ENCODE results near the gene NPHP4. TPM values are rescaled to one million over a fixed set of nuclear protein-coding genes. Genes with fewer than 3 reads are reported as not detected.

NPHP4 gene
- total RNA-seq, 1 donor, result 6.5 TPM

DNA sequence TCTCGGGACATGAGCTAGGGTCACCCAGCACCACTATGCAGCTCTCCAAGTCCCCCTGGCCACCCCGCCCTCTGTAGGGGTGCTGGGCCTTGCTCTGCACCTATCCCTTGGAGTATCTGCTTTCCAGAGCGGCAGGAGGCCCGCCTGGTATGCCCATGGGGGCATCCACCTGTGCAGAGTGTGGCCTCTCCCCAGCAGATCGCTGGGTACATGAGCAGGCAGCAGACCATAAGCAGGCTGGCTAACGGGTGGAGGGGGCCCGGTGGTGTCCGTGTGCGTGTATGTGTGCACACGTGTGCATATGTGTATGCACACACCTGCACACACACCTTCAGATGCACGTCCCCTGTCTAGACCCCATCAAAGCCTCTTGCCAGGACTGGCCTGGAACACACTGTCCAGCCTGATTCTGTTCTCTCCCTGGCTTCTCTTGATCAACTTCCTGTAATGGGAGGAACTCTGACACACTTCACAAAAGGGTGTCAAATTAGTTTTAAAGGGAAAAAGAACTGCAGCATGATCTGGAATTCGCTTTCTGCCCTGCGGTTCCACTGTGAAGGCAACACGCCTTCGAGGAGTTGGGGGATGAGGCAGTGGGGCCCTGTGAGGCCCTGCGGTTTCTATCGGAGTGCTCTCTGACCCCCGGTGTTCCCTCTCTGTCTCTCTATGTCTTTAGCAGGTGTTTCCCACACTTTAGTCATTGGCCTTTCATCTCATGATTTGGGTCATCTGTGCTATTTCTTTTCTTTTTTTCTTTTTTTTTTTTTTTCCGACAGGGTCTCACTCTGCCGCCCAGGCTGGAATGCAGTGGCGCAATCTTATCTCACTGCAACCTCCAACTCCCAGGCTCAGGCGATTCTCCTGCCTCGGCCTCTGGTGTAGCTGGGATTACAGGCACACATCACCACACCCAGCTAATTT lies 17.2 kb upstream of the NPHP4 start:
- peak; percentile 22 for DNase-seq (ENCODE audit: low read depth)
- no peak for TF ChIP-seq CTCF (IDR thresholded peaks at IDR 0.05; ENCODE audit: insufficient read depth, low read depth, low read length)
- no peak overlapping the region for H3K4me3 ChIP-seq (ENCODE audit: low read depth, low read length)

DNA sequence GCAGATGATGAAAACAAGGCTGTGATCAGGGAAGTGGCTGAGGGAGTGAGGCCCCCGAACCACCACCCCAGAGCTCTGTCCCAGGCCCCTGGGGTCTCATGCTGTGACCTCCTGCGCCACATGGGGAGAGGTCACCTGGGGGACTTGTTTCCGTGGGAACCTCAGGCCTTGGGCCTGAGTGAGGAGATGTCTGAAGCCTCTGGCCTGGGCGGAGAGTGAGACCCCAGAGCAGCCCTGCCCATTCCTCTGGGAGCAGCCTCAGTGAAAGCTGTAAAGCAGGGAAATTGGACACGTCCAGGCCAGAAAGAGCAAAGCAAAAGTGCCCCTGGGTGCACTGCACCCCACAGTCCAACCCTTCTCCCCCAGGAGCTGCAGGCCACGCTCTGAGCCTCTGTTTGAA lies 16.5 kb upstream of the NPHP4 start:
- no peak for TF ChIP-seq CTCF (IDR thresholded peaks at IDR 0.05; ENCODE audit: insufficient read depth, low read depth, low read length)

DNA sequence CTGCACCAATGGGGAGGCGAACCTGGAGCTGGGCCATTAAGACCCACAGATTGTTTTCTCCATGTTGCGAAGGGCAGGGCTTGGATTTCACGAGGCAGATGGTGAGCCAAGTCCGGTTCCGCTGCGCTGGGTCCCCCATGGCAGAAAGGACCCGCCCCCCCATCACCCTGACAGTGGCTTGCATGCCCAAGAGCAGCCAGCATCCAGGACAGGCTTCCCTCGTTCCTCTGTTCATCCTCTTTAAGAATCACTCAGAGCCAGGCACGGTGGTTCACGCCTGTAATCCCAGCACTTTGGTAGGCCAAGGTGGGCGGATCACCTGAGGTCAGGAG lies 15.8 kb upstream of the NPHP4 start:
- DNase-seq (ENCODE audit: low read depth), result no peak
- no peak overlapping the region for H3K4me3 ChIP-seq (ENCODE audit: low read depth, low read length)
- TF ChIP-seq CTCF (IDR thresholded peaks at IDR 0.05; ENCODE audit: insufficient read depth, low read depth, low read length), result no peak

More for the DNA sequence above, 16.5 kb upstream of the NPHP4 start:
- no peak overlapping the region for H3K4me3 ChIP-seq (ENCODE audit: low read depth, low read length)
- no peak for DNase-seq (ENCODE audit: low read depth)

- no peak overlapping the region for H3K4me3 ChIP-seq (ENCODE audit: low read depth, low read length)
- DNase-seq (ENCODE audit: low read depth), result peak; percentile 13
- TF ChIP-seq CTCF (IDR thresholded peaks at IDR 0.05; ENCODE audit: insufficient read depth, low read depth, low read length), result no peak
Observed at GRCh38 chr1:6007318-6008083, 15.3 kb upstream of the NPHP4 start.

DNA sequence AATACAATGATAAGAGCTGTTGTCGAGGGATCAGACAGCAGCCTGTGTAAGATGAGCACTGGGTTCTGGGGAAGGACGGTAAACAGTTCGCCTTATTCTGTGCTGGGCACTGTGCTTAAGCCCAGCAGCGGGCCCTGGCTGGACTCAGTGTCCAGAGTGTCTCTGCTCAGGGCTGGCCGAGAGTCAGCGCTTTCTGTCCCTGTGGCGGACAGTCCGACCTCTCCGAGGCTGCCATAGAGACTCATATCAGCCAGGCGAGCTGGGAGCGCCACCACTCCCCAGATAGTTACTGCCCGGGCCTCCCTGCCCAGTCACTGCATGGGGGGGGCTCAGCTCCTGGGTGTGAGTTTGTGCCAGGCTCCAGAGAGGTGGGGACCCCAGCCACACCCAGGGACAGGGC lies 14.7 kb upstream of the NPHP4 start:
- DNase-seq (ENCODE audit: low read depth), result no peak
- no peak for TF ChIP-seq CTCF (IDR thresholded peaks at IDR 0.05; ENCODE audit: insufficient read depth, low read depth, low read length)
- H3K4me3 ChIP-seq (ENCODE audit: low read depth, low read length), result no peak overlapping the region

- TF ChIP-seq CTCF (IDR thresholded peaks at IDR 0.05; ENCODE audit: insufficient read depth, low read depth, low read length), result no peak
- no peak overlapping the region for H3K4me3 ChIP-seq (ENCODE audit: low read depth, low read length)
- no peak for DNase-seq (ENCODE audit: low read depth)
Observed at GRCh38 chr1:6005276-6005917, 13.2 kb upstream of the NPHP4 start.

Data from fibroblast of villous mesenchyme (primary cell).